GM19455 (cell line): ENCODE measurements around the gene WFDC6.
"Not testable (repeated sequence)": the region's sequence is repeated elsewhere in the genome, so short reads cannot be mapped to it uniquely, and the experiment has no call there.

Source experiments
- ATAC-seq: cut with Tn5 transposase; IDR thresholded peaks from one replicate; pipeline ENCODE4 v1.9.1; 2021; ENCODE audit not compliant: unreplicated experiment

The WFDC6 gene

GRCh38 chr20:45539382-45539781 lies at the start of gene WFDC6:
Gene WFDC6, minus strand, starts transcription at chr20:45539482. Its CDS starts 75 bp downstream, at chr20:45539407.
- no peak for ATAC-seq

- ATAC-seq: no peak
Observed at GRCh38 chr20:45588800-45589199, 49.5 kb upstream of the WFDC6 start.

GRCh38 chr20:45585986-45586385 lies 46.7 kb upstream of the WFDC6 start:
- ATAC-seq: not testable (repeated sequence)

GRCh38 chr20:45584294-45584693 lies 45.0 kb upstream of the WFDC6 start:
- ATAC-seq: not testable (repeated sequence)

GRCh38 chr20:45583502-45583901 lies 44.2 kb upstream of the WFDC6 start:
- ATAC-seq: no peak

- no peak for ATAC-seq
Observed at GRCh38 chr20:45581702-45582101, 42.4 kb upstream of the WFDC6 start.

- ATAC-seq: no peak
Observed at GRCh38 chr20:45579184-45579583, 39.9 kb upstream of the WFDC6 start, which contains the start of gene WFDC8. Gene WFDC8, minus strand, starts transcription at chr20:45579284. Its CDS starts 37 bp downstream, at chr20:45579247.

GRCh38 chr20:45578231-45578630 lies 38.9 kb upstream of the WFDC6 start:
- ATAC-seq: no peak

- no peak for ATAC-seq
Observed at GRCh38 chr20:45576995-45577394, 37.7 kb upstream of the WFDC6 start.

GRCh38 chr20:45575931-45576330 lies 36.6 kb upstream of the WFDC6 start:
- no peak for ATAC-seq

GRCh38 chr20:45569650-45570049 lies 30.4 kb upstream of the WFDC6 start:
- not testable (repeated sequence) for ATAC-seq

GRCh38 chr20:45564760-45565276 lies 25.5 kb upstream of the WFDC6 start:
- ATAC-seq: no peak

GRCh38 chr20:45555198-45555597 lies 15.9 kb upstream of the WFDC6 start:
- ATAC-seq: no peak

- no peak for ATAC-seq
Observed at GRCh38 chr20:45552456-45552855, 13.2 kb upstream of the WFDC6 start.

GRCh38 chr20:45550765-45551164 lies 11.5 kb upstream of the WFDC6 start:
- ATAC-seq: no peak

- no peak for ATAC-seq
Observed at GRCh38 chr20:45548410-45548809, 9.1 kb upstream of the WFDC6 start.

- ATAC-seq: no peak
Observed at GRCh38 chr20:45547206-45547770, 8.0 kb upstream of the WFDC6 start, which contains the start of gene EPPIN. Gene EPPIN, minus strand, starts transcription at chr20:45547401. Its CDS starts 44 bp downstream, at chr20:45547357.

- ATAC-seq: no peak
Observed at GRCh38 chr20:45545754-45546453, 6.6 kb upstream of the WFDC6 start.

GRCh38 chr20:45545351-45545750 lies 6.1 kb upstream of the WFDC6 start:
- no peak for ATAC-seq

- ATAC-seq: no peak
Observed at GRCh38 chr20:45538209-45538799, 978 bp downstream of the WFDC6 start.

- no peak for ATAC-seq
Observed at GRCh38 chr20:45527294-45527693, 12.0 kb downstream of the WFDC6 start.

GRCh38 chr20:45523821-45524220 lies 15.5 kb downstream of the WFDC6 start:
- ATAC-seq: no peak
